GM10266 (cell line): Measurements from ENCODE around the gene NCBP2L.

ENCODE experiments used
- DNase-seq: peaks from one replicate; pipeline ENCODE4 v3.0.0; 2012; ENCODE audit errors: extremely low spot score
- TF ChIP-seq, protein P1 (sequence below): IDR thresholded peaks from 2 replicates; pipeline ENCODE4 v1.5.1; 2012; ENCODE audit warnings: mild to moderate bottlenecking, low read depth; ENCODE audit not compliant: control insufficient read depth, insufficient read depth; ENCODE audit errors: missing control alignments

NCBP2L gene

DNA sequence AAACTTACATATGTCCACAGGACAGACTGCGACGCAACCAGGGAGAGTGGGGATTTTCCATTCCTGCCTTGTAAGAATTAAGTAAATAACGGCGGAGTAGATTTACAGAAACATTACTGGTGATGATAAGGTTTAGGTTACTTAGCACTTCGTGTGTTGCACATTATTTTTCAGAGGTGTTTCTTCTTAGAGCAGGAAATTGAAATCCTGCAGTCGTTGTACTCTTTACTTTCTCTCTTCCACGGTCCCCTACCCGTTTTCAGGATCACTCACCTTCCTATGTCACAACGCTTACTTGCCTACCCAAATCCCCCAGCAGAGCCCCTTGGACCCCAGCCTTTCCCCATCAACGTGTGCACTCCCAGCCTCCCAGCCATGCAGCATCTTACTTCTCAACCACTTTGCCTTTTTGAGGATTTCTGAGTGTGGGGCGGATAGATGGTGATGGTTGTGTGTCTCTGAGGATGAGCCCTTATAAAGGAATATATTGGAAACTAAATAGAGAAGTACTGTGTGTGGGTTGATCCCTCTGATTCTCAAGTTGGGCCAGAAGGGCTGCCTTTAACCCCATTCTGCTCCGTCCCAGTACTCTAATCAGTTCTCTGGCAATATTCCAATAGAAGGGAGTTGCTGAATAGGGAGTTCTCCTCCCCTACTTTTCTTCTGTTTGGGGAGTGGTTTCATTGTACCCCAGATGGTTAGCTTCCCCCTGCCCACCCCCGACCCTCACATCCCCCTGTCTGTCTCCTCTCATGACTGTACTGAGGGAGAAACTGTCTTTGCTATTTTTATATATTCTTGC lies 49.7 kb downstream of the NCBP2L start:
- no peak for DNase-seq
- TF ChIP-seq, protein P1, sequence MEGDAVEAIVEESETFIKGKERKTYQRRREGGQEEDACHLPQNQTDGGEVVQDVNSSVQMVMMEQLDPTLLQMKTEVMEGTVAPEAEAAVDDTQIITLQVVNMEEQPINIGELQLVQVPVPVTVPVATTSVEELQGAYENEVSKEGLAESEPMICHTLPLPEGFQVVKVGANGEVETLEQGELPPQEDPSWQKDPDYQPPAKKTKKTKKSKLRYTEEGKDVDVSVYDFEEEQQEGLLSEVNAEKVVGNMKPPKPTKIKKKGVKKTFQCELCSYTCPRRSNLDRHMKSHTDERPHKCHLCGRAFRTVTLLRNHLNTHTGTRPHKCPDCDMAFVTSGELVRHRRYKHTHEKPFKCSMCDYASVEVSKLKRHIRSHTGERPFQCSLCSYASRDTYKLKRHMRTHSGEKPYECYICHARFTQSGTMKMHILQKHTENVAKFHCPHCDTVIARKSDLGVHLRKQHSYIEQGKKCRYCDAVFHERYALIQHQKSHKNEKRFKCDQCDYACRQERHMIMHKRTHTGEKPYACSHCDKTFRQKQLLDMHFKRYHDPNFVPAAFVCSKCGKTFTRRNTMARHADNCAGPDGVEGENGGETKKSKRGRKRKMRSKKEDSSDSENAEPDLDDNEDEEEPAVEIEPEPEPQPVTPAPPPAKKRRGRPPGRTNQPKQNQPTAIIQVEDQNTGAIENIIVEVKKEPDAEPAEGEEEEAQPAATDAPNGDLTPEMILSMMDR, result no peak

DNA sequence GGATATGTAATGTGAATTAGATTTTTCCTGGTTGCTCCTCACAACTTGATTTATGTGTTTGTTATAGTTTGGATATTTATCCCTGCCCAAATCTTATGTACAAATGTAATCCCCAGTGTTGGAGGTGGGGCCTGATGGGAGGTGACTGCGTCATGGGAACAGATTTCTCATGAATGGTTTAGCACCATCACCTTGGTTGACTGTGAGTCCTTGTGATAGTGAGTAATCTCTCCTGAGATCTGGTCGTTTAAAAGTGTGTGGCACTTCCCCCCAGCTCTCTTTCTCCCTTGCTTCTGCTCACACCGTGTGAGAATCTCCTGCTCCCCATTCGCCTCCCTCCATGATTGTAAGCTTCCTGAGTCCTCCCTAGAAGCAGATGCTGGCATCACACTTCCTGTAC lies 50.3 kb downstream of the NCBP2L start:
- TF ChIP-seq, protein P1, result no peak
- DNase-seq, result no peak

- DNase-seq, result no peak
- TF ChIP-seq, protein P1, result no peak
Measured at GRCh38 chrX:107829878-107830277, 52.3 kb downstream of the NCBP2L start.

DNA sequence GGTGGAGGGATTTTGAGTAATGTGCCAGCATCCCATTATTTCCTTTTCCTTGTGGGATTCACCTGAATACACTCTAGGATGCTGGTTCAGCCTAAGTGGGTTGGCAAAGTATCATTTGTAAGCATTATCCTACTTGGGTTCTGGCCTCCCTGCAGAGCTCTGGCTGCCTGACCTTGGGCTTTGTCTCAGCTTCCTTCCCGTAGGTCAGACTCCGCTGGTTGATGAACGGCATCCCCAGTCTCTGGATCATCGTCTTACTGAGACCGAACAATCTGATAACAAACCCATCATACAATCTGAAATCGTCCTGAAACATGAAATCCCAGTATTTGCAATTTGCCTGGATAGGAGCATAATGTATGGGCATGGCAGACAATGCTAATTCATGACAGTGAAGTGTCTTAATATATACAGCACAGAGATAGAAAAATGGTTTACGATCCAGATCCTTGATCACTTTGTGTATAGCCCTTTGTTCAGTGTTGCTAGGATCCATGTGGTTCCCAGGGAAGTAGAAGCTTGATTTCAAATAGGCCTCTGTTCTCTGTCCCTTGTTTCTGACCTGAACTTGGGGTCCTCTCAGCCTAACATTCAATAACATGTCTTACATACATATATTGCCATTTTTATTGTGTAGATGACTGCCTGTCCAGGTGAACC lies 53.7 kb downstream of the NCBP2L start:
- TF ChIP-seq, protein P1, result no peak
- no peak for DNase-seq

DNA sequence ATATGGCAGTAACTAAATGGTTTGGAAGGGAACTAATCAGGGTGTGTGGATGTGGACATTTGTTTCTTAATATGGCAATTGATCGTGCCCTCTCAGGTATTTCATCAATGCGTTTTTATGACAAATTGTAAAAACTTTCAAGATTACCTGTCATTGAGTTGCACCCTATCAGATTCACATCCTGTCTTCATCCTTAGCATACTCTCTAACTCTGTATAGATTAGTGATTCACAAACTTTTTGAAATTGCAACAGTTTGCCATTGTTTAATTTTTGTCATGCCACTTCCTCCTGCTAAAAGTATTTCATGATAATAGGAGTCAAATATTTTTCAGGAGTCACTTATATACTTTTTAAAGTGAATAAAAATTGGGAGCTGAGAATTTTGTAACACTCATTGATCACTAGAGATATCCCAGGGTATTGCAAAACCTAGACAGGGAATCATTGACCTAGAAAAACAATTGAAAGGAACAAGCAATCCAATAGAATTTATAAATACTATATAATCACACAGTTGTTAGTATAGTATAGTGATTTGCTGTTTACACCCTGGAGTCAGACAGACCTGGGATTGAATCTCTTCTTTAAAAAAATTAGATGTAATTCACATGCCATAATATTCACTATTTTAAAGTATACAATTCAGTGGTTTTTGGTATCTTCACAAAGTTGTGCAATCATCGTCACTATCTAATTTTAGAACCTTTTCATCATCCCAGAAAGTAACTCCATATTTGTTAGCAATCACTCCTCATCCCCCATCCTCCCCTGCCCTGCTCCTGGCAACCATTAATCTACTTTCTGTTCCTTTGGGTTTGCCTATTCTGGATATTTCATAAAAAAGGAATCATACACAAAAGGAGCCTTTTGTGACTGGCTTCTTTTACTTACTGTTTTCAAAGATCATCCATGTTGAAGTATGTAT lies 57.0 kb downstream of the NCBP2L start:
- no peak for DNase-seq
- TF ChIP-seq, protein P1, result no peak

GRCh38 chrX:107836958-107837357 lies 59.4 kb downstream of the NCBP2L start:
- TF ChIP-seq, protein P1, result no peak
- no peak for DNase-seq

GRCh38 chrX:107840971-107841370 lies 63.4 kb downstream of the NCBP2L start:
- TF ChIP-seq, protein P1, result no peak
- no peak for DNase-seq
